ENCODE results near the gene MYPOP.

Gene MYPOP

GRCh38 chr19:45852145-45852750 is 50.2 kb downstream of the MYPOP start:
- TF ChIP-seq REST (IDR thresholded peaks at IDR 0.05; ENCODE audit: insufficient read depth in 1 of 2, low read depth in 2 of 2, low read length in 2 of 2) (no peak), FOXP2 (optimal IDR thresholded peaks at IDR 0.05; ENCODE audit: borderline replicate concordance, extremely low read depth, extremely low read length, insufficient read depth) (no peak), SIN3A (IDR thresholded peaks at IDR 0.05; ENCODE audit: borderline replicate concordance, insufficient read depth, low read length) (no peak), TAF1 (IDR thresholded peaks at IDR 0.05; ENCODE audit: borderline replicate concordance, insufficient read depth, low read length) (no peak), POLR2AphosphoS5 (IDR thresholded peaks at IDR 0.05; ENCODE audit: low read depth, low read length) (no peak)

GRCh38 chr19:45848922-45849321 is 53.5 kb downstream of the MYPOP start:
- no peak for TF ChIP-seq POLR2AphosphoS5 (IDR thresholded peaks at IDR 0.05; ENCODE audit: low read depth, low read length)
- TF ChIP-seq REST (IDR thresholded peaks at IDR 0.05; ENCODE audit: insufficient read depth in 1 of 2, low read depth in 2 of 2, low read length in 2 of 2): no peak
- TF ChIP-seq SIN3A (IDR thresholded peaks at IDR 0.05; ENCODE audit: borderline replicate concordance, insufficient read depth, low read length): no peak

GRCh38 chr19:45847663-45848062 is 54.8 kb downstream of the MYPOP start:
- TF ChIP-seq REST (IDR thresholded peaks at IDR 0.05; ENCODE audit: insufficient read depth in 1 of 2, low read depth in 2 of 2, low read length in 2 of 2) (no peak), POLR2AphosphoS5 (IDR thresholded peaks at IDR 0.05; ENCODE audit: low read depth, low read length) (no peak), FOXP2 (optimal IDR thresholded peaks at IDR 0.05; ENCODE audit: borderline replicate concordance, extremely low read depth, extremely low read length, insufficient read depth) (no peak), TAF1 (IDR thresholded peaks at IDR 0.05; ENCODE audit: borderline replicate concordance, insufficient read depth, low read length) (no peak), SIN3A (IDR thresholded peaks at IDR 0.05; ENCODE audit: borderline replicate concordance, insufficient read depth, low read length) (no peak)

GRCh38 chr19:45842198-45842597 is 60.2 kb downstream of the MYPOP start:
- TF ChIP-seq FOXP2 (optimal IDR thresholded peaks at IDR 0.05; ENCODE audit: borderline replicate concordance, extremely low read depth, extremely low read length, insufficient read depth) (no peak), POLR2AphosphoS5 (IDR thresholded peaks at IDR 0.05; ENCODE audit: low read depth, low read length) (no peak), SIN3A (IDR thresholded peaks at IDR 0.05; ENCODE audit: borderline replicate concordance, insufficient read depth, low read length) (no peak)

Measured in PFSK-1 (cell line).